HG02588 (cell line): ENCODE data around the gene PRLR.
A peak's percentile ranks its signal among the peaks of the same experiment; 100 is the strongest.

Experiments
- ATAC-seq: cut with Tn5 transposase; IDR thresholded peaks from one replicate; pipeline ENCODE4 v1.9.1; 2021; ENCODE audit warnings: mild to moderate bottlenecking, moderate library complexity; ENCODE audit not compliant: unreplicated experiment

PRLR gene

GRCh38 chr5:35009657-35010056 is 220.6 kb downstream of the PRLR start:
- ATAC-seq: no peak

GRCh38 chr5:35009019-35009418 is 221.3 kb downstream of the PRLR start:
- ATAC-seq: no peak

- ATAC-seq: no peak
Observed at GRCh38 chr5:35004771-35005170, 225.5 kb downstream of the PRLR start.

GRCh38 chr5:35004200-35004599 is 226.1 kb downstream of the PRLR start:
- no peak for ATAC-seq

GRCh38 chr5:35003018-35003957 is 227.0 kb downstream of the PRLR start:
- peak; percentile 71 for ATAC-seq

GRCh38 chr5:35002459-35002858 is 227.8 kb downstream of the PRLR start:
- no peak for ATAC-seq

GRCh38 chr5:35001842-35002241 is 228.4 kb downstream of the PRLR start:
- no peak for ATAC-seq
